ENCODE data around the gene NUDT6. TPM values are rescaled to one million over a fixed set of nuclear protein-coding genes. Genes with fewer than 3 reads are reported as not detected.
"Not testable (repeated sequence)": the region's sequence is repeated elsewhere in the genome, so short reads cannot be mapped to it uniquely, and the experiment has no call there.

NUDT6 gene
- total RNA-seq, 1 experiment from 2014 or later, result 15.0 TPM

- no peak for DNase-seq (ENCODE audit: low spot score)
Measured at GRCh38 chr4:122847931-122848330, 74.5 kb downstream of the NUDT6 start.

DNA sequence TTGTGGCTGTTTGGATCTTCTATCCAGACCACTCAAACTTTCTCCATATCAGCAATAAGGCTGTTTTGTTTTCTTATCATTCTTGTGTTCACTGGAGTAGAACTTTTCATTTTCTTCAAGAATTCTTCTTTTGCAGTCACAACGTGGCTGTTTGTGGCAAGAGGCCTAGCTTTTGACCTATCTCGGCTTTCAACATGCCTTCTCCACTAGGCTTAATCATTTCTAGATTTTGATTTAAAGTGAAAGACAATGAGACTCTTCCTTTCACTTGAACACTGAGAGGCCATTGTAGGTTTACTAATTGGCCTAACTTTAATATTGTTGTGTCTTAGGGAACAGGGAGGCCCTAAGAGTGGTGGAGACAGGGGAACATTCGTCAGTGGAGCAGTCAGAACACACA is 76.6 kb downstream of the NUDT6 start:
- in situ Hi-C loops (cut with HindIII; ENCODE audit: low sequenced_read_pairs), result no loop called here
- DNase-seq (ENCODE audit: low spot score), result no peak

More at GRCh38 chr4:122847931-122848330, 74.5 kb downstream of the NUDT6 start:
- in situ Hi-C loops (cut with HindIII; ENCODE audit: low sequenced_read_pairs), result no loop called here

DNA sequence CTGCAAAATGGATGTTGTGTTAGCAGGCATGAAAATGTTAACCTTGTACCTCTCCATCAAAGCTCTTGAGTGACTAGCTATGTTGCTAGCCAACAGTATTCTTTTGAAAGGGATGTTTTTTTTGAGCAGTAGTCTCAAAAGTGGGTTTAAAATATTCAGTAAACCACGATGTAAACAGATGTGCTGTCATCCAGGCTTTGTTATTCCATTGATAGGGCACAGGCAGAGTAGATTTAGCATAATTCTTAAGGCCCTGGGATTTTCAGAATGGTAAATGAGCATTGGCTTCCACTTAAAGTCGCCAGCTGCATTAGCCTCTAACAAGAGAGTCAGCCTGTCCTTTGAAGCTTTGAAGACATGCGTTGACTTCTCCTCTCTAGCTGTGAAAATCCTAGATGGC is 77.3 kb downstream of the NUDT6 start:
- DNase-seq (ENCODE audit: low spot score), result no peak
- in situ Hi-C loops (cut with HindIII; ENCODE audit: low sequenced_read_pairs), result no loop called here

DNA sequence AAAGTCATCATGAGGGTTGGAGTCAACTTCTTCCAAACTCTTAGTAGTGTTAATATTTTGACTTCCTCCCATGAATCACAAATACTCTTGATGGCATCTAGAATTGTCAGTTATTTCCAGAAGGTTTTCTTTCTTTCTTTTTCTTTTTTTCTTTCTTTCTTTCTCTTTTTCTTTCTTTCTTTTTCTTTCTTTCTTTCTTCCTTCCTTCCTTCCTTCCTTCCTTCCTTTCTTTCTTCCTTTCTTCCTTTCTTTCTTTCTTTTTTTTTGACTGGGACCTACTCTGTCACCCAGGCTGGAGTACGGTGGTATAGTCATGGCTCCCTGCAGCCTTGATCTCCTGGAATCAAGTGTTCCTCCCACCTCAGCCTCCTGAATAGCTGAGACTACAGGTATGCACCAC is 78.0 kb downstream of the NUDT6 start:
- in situ Hi-C loops (cut with HindIII; ENCODE audit: low sequenced_read_pairs); DNase-seq (ENCODE audit: low spot score): not testable (repeated sequence)

GRCh38 chr4:122842984-122843531 is 79.3 kb downstream of the NUDT6 start:
- in situ Hi-C loops (cut with HindIII; ENCODE audit: low sequenced_read_pairs), result no loop called here
- no peak for DNase-seq (ENCODE audit: low spot score)

Other genes starting within 250 kb of the NUDT6 start
- 3.3 and 3.6 TPM in 2 replicates for gene BBS12, start 189.9 kb downstream of the NUDT6 start, total RNA-seq (2014; rRNA removed; shearing (Covaris generic))
- gene FGF2, start 95.8 kb downstream of the NUDT6 start, total RNA-seq (2014; rRNA removed; shearing (Covaris generic)), result 30.9 and 47.5 TPM in 2 replicates

Data from G401 (cell line).